ENCODE measurements around the gene RPL3.

Gene RPL3

DNA sequence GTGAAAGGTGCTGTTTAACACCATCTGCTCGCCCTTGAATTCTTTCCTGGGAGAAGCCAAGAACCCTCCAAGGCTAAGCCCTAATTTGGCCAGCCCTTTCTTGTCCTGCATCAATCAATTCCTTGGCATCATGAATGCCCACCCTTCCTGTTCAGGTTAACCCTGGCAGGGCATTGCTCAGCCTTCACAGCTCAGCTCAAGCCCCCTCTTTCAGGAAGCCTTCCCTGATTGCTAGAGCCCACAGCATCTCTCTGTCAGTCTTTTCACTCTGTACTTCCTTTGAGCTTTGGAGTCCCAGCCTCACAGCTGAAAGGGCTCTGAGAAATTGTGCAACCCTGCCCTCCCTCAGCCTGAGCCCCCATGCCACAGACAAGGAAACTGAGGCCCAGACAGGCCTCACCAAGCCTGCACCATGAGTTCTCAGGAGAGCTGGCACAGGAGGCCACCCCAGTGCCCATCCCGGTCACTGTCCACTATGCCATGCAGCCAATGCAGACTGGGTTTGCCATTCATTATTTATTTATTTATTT, 16.9 kb downstream of the RPL3 start:
- Histone ChIP-seq H3K4me2 (ENCODE audit: low read length) (no peak overlapping the region), H3K4me3 (ENCODE audit: low read length) (no peak overlapping the region), H3K36me3 (ENCODE audit: insufficient read depth, low read length) (no peaks in the 10 kb centered on the region), H3K9ac (ENCODE audit: low read depth, low read length) (no peak overlapping the region), H3K4me1 (ENCODE audit: control insufficient read depth, insufficient read depth, low read length) (peaks cover 23% of the 10 kb centered on the region), H3K27me3 (ENCODE audit: control insufficient read depth, insufficient read depth, low read length) (no peaks in the 10 kb centered on the region), H3K9me3 (replicated peaks; ENCODE audit: low read length) (no peaks in the 10 kb centered on the region)

DNA sequence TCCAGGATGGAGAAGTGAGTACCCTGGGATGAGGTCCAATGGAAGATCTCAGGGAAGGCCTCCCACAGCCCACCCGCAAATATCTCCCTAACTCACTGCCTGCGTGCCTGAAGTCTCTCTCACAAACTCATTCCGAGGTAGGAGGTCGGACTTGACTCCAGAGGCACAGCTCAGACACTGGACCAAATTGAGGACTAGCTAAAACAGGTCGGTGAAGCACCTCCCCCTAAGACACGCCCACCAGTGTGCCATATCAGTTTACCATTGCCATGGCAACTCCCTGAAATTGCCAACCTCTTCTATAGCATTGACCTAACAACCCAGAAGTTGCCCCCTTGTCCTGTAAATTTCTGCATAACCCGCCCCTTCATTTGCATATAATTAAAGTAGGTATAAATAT, 17.5 kb downstream of the RPL3 start:
- H3K4me3 ChIP-seq (ENCODE audit: low read length) = no peak overlapping the region

DNA sequence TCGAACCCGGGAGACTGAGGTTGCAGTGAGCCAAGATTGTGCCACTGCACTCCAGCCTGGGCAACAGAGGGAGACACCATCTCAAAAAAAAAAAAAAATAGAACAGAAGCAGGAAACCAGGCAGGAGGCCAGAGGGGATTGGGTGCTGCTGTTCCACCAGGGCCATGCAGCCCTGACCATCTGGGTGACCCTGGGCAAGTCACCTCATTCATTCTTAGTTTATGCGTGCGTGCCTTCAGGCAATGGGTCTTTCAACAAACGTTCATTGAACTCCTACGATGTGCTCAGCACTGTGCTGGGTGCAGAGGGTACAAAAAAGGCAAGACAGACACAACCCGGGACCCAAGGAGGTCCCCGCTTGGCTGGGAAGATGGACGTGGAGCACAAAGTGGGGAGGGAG, 18.3 kb downstream of the RPL3 start:
- Histone ChIP-seq H3K36me3 (ENCODE audit: insufficient read depth, low read length) (no peaks in the 10 kb centered on the region), H3K9me3 (replicated peaks; ENCODE audit: low read length) (no peaks in the 10 kb centered on the region), H3K9ac (ENCODE audit: low read depth, low read length) (no peak overlapping the region), H3K4me2 (ENCODE audit: low read length) (no peak overlapping the region), H3K4me1 (ENCODE audit: control insufficient read depth, insufficient read depth, low read length) (peaks cover 30% of the 10 kb centered on the region), H3K27me3 (ENCODE audit: control insufficient read depth, insufficient read depth, low read length) (no peaks in the 10 kb centered on the region), H3K4me3 (ENCODE audit: low read length) (no peak overlapping the region)

More for the DNA sequence above, 17.5 kb downstream of the RPL3 start:
- Histone ChIP-seq H3K9me3 (replicated peaks; ENCODE audit: low read length) (no peaks in the 10 kb centered on the region), H3K27me3 (ENCODE audit: control insufficient read depth, insufficient read depth, low read length) (no peaks in the 10 kb centered on the region), H3K9ac (ENCODE audit: low read depth, low read length) (no peak overlapping the region), H3K36me3 (ENCODE audit: insufficient read depth, low read length) (no peaks in the 10 kb centered on the region), H3K4me1 (ENCODE audit: control insufficient read depth, insufficient read depth, low read length) (peaks cover 28% of the 10 kb centered on the region), H3K4me2 (ENCODE audit: low read length) (no peak overlapping the region)

DNA sequence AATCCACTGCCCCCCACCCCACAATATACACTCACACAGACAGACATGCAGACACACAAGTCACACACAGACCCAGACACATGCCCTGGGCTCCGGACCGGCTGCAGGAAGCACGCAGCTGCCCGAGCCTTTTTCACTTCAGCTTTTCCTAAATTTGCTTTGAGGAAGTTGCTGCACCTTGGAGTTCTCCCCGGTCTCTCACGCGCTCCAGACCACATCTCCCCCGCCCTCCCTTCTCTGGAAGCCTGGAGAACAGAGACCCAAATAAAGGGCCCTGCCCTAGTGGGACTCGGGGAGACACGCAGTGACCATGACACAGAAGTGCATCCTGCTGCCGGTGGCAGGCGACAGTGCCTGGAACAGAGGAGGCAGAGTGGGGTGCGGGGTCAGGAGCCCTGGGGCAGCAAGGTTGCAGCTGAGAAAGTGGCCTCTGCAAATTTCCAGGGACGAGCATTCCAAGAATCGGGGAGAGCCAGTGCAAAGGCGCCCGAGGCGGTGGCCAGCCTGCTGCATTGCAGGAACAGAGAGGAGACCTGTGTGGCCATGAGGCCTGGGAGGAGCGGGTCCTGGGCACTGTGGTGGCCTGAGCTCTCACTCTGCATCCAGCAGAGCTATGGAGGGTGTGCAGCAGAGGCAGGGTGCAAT, 19.1 kb downstream of the RPL3 start:
- Histone ChIP-seq H3K4me3 (ENCODE audit: low read length) (no peak overlapping the region), H3K9me3 (replicated peaks; ENCODE audit: low read length) (no peaks in the 10 kb centered on the region), H3K9ac (ENCODE audit: low read depth, low read length) (no peak overlapping the region), H3K4me2 (ENCODE audit: low read length) (peak overlapping the region; percentile 28), H3K36me3 (ENCODE audit: insufficient read depth, low read length) (no peaks in the 10 kb centered on the region), H3K27me3 (ENCODE audit: control insufficient read depth, insufficient read depth, low read length) (no peaks in the 10 kb centered on the region), H3K4me1 (ENCODE audit: control insufficient read depth, insufficient read depth, low read length) (peaks cover 30% of the 10 kb centered on the region)

DNA sequence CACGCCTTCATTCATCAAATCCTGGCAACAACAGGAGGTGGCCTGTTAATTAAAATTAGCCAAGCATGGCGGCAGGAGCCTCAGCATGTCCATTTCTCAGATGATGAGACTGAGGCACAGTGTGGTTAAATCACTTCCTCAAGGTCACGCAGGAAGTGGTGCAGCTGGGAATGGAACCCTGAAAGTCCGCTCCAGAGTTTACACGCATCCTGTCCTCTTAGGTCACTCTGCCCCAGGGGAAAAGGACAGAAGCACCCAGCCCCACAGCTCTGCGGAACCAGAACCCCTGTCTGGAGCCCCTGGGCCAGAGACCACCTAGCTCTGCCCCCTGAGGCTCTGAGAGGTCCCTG, 19.6 kb downstream of the RPL3 start:
- Histone ChIP-seq H3K36me3 (ENCODE audit: insufficient read depth, low read length) (no peaks in the 10 kb centered on the region), H3K4me3 (ENCODE audit: low read length) (no peak overlapping the region), H3K9ac (ENCODE audit: low read depth, low read length) (no peak overlapping the region), H3K9me3 (replicated peaks; ENCODE audit: low read length) (no peaks in the 10 kb centered on the region), H3K27me3 (ENCODE audit: control insufficient read depth, insufficient read depth, low read length) (no peaks in the 10 kb centered on the region), H3K4me1 (ENCODE audit: control insufficient read depth, insufficient read depth, low read length) (peaks cover 30% of the 10 kb centered on the region), H3K4me2 (ENCODE audit: low read length) (peak overlapping the region; percentile 28)

DNA sequence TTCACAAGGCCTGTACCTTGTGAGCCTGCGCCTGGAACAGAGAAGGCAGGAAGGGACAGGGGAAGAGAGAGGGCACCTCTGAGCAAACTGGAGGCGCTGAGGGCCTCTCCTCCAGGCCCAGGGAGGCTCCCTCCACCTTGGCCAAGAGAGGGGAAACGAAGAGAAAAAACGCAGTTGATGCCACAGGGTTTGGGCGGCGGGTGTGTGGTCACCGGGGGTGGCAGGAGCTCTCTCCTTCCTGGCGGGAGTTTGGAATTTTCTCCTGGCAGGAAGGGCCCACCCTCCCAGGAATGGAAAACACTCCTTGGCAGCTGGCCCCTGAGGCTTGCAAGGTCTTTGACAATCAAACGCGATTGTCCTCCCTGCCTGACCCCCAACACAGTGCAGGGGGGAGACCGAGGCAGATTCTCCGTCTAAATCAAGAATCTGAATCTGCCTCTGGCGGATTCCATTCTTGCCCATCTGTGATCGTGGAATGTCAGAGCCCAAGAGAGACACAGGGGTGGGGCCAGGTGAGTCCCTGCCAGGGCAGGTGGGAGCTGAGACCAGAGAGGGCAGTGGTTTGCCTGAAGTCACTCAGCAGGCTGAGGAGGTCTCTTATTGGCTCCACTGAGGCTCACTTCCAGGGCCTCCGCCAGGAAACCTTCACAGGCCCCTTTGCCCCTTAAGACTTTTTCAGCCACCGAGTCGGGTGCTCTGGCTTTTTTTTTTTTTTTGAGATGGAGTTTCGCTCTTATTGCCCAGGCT, 21.0 kb downstream of the RPL3 start:
- Histone ChIP-seq H3K4me3 (ENCODE audit: low read length) (no peak overlapping the region), H3K4me1 (ENCODE audit: control insufficient read depth, insufficient read depth, low read length) (peaks cover 30% of the 10 kb centered on the region), H3K9ac (ENCODE audit: low read depth, low read length) (no peak overlapping the region), H3K27me3 (ENCODE audit: control insufficient read depth, insufficient read depth, low read length) (no peaks in the 10 kb centered on the region), H3K9me3 (replicated peaks; ENCODE audit: low read length) (no peaks in the 10 kb centered on the region), H3K36me3 (ENCODE audit: insufficient read depth, low read length) (no peaks in the 10 kb centered on the region), H3K4me2 (ENCODE audit: low read length) (no peak overlapping the region)

DNA sequence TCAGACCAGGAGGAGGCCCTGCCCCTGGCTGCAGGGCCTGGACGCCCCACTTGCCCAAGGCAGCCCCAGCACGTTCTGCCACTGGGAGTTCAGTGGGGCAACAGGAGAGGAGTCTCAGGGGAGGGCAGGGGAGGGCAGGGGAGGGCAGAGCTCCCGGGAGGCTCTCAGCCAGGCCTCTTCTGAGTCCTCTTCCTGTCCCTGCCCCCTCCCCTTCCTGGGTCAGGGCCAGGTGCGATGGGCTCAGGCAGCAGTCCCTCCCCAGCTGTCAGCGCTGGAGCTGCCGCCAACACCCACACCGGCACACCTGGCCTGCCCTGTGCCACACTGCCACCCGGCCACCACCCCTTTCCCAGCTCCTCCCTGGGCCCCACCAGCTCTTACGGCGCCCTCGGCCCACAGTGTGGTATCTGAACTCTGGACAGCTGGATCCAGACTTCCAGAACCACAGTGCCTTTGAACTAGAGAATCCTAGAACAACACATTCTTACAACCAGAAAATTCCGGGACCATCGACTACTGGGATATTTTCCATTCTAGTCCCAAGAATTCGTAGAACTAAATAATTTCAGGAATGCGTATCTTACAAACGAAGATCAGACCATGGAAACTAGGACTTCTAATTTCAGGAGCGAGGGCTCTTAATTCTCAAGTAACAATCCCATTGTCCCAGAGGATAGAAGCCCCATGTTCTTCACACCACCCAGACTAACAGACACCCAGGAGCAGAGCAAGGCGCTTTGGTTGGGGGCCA, 21.8 kb downstream of the RPL3 start:
- peaks cover 34% of the 10 kb centered on the region for H3K4me1 ChIP-seq (ENCODE audit: control insufficient read depth, insufficient read depth, low read length)
- H3K4me3 ChIP-seq (ENCODE audit: low read length) = no peak overlapping the region
- peak overlapping the region; percentile 21 for H3K4me2 ChIP-seq (ENCODE audit: low read length)
- H3K9ac ChIP-seq (ENCODE audit: low read depth, low read length) = peak overlapping the region; percentile 42
- no peaks in the 10 kb centered on the region for H3K36me3 ChIP-seq (ENCODE audit: insufficient read depth, low read length)
- H3K27me3 ChIP-seq (ENCODE audit: control insufficient read depth, insufficient read depth, low read length) = no peaks in the 10 kb centered on the region
- H3K9me3 ChIP-seq (replicated peaks; ENCODE audit: low read length) = no peaks in the 10 kb centered on the region

DNA sequence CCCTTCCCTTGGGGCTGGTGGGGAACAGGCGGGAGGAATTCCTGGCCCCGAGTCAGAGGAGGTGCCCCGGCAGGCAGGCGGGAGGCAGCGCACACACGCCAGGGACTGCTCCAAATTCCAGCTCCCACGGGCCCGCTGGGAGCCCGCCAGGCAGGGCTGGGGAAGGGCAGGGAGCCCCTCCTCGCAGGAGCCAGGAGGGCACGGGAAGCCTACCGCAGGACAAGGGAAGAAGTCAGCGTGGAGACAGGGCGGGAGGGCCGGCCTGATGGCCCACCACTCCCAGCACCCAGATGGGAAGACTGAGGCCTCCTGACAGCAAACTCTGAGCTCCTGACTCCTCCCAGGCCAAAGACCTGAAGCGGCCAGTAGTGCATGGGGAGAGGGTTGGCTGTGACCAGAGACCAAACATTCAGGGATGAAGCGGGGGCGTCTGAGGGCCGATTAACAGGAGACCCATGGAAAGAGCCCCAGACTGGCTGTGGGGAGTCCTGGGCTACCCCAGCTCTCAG, 22.4 kb downstream of the RPL3 start:
- H3K36me3 ChIP-seq (ENCODE audit: insufficient read depth, low read length) = no peaks in the 10 kb centered on the region
- no peaks in the 10 kb centered on the region for H3K9me3 ChIP-seq (replicated peaks; ENCODE audit: low read length)
- H3K4me3 ChIP-seq (ENCODE audit: low read length) = no peak overlapping the region
- H3K4me1 ChIP-seq (ENCODE audit: control insufficient read depth, insufficient read depth, low read length) = peaks cover 40% of the 10 kb centered on the region
- peak overlapping the region; percentile 21 for H3K4me2 ChIP-seq (ENCODE audit: low read length)
- H3K27me3 ChIP-seq (ENCODE audit: control insufficient read depth, insufficient read depth, low read length) = no peaks in the 10 kb centered on the region
- H3K9ac ChIP-seq (ENCODE audit: low read depth, low read length) = peak overlapping the region; percentile 42

DNA sequence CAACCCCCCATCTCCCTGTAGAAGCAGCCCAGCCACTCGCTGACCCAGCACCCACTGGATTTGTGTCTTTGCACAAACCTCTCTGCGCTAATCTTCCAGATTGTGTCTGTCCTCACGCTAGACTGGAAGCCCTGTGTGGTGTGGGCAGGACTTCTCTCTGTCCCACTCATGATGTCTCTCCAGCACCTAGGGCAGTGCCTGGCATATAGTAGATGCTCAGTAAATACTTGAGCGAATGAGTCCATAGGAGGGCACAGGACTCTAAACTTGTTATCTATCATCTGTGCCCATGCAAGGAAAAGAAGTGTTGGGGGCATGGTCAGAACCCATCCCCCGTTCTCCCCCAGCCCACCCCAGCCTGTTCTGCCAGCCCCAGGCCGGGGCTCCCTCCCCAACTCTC, 22.9 kb downstream of the RPL3 start:
- Histone ChIP-seq H3K9me3 (replicated peaks; ENCODE audit: low read length) (no peaks in the 10 kb centered on the region), H3K4me3 (ENCODE audit: low read length) (no peak overlapping the region), H3K27me3 (ENCODE audit: control insufficient read depth, insufficient read depth, low read length) (no peaks in the 10 kb centered on the region), H3K36me3 (ENCODE audit: insufficient read depth, low read length) (no peaks in the 10 kb centered on the region), H3K4me2 (ENCODE audit: low read length) (no peak overlapping the region), H3K9ac (ENCODE audit: low read depth, low read length) (no peak overlapping the region), H3K4me1 (ENCODE audit: control insufficient read depth, insufficient read depth, low read length) (peaks cover 45% of the 10 kb centered on the region)

DNA sequence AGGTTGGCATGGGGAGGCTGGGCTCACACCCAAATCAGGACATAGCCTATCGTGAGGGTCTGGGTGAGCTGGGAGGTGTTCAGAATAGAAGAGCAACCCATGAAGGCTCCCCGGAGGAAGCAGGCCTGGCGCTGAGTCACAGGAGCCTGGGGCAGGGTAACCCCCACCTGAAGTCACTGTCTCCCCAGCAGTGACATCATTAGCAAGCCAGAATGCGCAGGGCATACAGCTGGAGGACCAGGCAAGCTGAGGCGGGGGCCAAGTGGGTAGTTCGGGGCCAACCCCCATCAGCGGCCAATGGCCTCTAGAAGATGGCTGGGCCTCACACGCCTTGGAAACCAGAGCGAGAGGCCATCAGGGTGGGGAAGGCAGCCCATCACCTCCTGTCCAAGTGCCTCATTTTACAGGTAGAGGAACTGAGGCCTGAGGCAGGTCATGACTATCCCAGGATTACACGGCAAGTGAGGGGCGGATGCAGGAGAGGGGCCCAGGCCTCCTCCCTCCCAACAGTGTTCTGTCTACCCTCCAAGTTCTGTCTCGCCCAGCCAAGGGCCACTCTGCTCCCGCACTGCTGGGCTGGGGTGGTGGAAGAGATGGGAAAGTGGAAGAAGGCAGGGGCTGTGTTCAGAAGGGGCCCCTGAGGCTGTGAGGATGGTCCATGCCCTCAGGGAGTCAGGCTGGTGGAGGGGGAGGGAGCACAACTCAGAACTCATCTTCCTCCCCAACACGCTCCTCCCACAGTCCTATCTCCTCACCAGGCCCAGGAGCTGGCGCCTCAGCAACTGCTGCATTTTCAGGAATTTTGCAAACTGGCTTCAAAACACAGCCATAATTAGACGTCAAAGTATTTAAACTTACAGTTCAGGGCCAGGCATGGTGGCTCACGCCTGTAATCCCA, 24.6 kb downstream of the RPL3 start:
- Histone ChIP-seq H3K36me3 (ENCODE audit: insufficient read depth, low read length) (no peaks in the 10 kb centered on the region), H3K4me1 (ENCODE audit: control insufficient read depth, insufficient read depth, low read length) (peaks cover 50% of the 10 kb centered on the region), H3K27me3 (ENCODE audit: control insufficient read depth, insufficient read depth, low read length) (no peaks in the 10 kb centered on the region), H3K4me3 (ENCODE audit: low read length) (no peak overlapping the region), H3K4me2 (ENCODE audit: low read length) (no peak overlapping the region), H3K9ac (ENCODE audit: low read depth, low read length) (no peak overlapping the region), H3K9me3 (replicated peaks; ENCODE audit: low read length) (no peaks in the 10 kb centered on the region)

Measured in skeletal muscle satellite cell (primary cell).